WERI-Rb-1 (cell line): ENCODE data around the gene LCE2A.
"Not testable (repeated sequence)": the region's sequence is repeated elsewhere in the genome, so short reads cannot be mapped to it uniquely, and the experiment has no call there.

Experiments used
- DNase-seq: peaks from one replicate; pipeline ENCODE4 v3.0.0-alpha.2; 2020
- H3K27ac ChIP-seq: fragments of 250-450 bp; sonication (Bioruptor Pico); 2 replicates; pipeline ENCODE4 v1.5.1; 2020; ENCODE audit warnings: mild to moderate bottlenecking, moderate library complexity
- H3K27me3 ChIP-seq: fragments of 250-450 bp; sonication (Bioruptor Pico); 2 replicates; pipeline ENCODE4 v1.5.1; 2021; ENCODE audit warnings: mild to moderate bottlenecking, low read depth, moderate library complexity; ENCODE audit not compliant: insufficient read depth, severe bottlenecking
- H3K36me3 ChIP-seq: fragments of 250-450 bp; sonication (Bioruptor Pico); 2 replicates; pipeline ENCODE4 v1.5.1; 2020; ENCODE audit warnings: mild to moderate bottlenecking, moderate library complexity
- H3K4me3 ChIP-seq: 2 replicates; pipeline ENCODE4 v1.5.1; 2011; ENCODE audit warnings: low read depth, mild to moderate bottlenecking, control low read depth, low read length
- H3K9me3 ChIP-seq: fragments of 250-450 bp; sonication (Bioruptor Pico); 2 replicates; pipeline ENCODE4 v1.5.1; 2021; ENCODE audit warnings: mild to moderate bottlenecking, moderate library complexity; ENCODE audit not compliant: severe bottlenecking
- CTCF ChIP-seq: IDR thresholded peaks from 2 replicates; pipeline ENCODE4 v1.5.1; 2011; ENCODE audit warnings: low read depth, mild to moderate bottlenecking, control low read depth, inconsistent platforms, low read length

Gene LCE2A

DNA sequence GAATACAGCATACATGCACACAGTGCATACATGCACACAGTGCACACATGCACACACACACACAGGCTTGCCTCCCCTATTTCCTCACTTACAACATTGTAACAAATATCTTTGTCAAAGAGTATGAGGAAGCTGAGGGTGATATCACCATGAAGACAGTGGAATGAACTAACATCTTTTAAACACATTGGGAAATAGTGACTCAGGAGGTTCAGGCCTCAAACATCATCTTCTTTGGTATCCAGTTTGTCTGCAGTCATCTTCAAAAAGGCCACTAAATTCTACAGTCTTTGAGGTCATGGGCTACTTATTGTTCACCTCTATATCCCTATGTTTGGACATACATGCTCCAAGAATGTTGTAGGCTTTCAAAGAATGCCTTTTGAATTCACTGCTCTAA is 14.3 kb upstream of the LCE2A start:
- no peak for DNase-seq
- H3K27me3 ChIP-seq: peaks cover 95% of the 10 kb centered on the region
- H3K9me3 ChIP-seq: peaks cover 3% of the 10 kb centered on the region

GRCh38 chr1:152685823-152686222 is 12.3 kb upstream of the LCE2A start, which contains the start of gene LCE2B:
Gene LCE2B (plus strand): TSS chr1:152686123. CDS start chr1:152686844, 721 bp downstream.
- not testable (repeated sequence) for H3K36me3 ChIP-seq, DNase-seq, H3K9me3 ChIP-seq, H3K27ac ChIP-seq, H3K4me3 ChIP-seq
- peaks cover 92% of the 10 kb centered on the region for H3K27me3 ChIP-seq

More for the DNA sequence above, 14.3 kb upstream of the LCE2A start:
- Histone ChIP-seq H3K27ac (no peak overlapping the region), H3K36me3 (no peaks in the 10 kb centered on the region), H3K4me3 (no peak overlapping the region)
- TF ChIP-seq CTCF: no peak

DNA sequence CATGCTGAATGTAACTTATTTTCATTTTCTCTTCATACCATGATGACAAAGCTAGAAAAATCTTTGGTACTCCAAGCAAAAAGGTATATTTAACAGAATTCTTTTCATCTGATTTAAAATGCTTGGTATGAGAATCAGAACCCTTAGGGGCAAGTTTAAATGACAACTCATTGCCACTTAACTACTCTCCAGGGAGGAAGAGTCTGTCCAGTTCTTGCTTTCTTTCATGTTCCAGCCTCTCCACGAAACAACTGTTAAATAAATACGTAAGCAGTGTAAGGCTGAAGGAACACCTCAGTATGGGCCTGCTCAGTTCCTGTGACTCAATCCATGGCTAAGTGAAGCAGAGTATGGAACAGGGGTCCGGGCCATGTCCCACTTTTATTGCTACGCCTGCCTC is 1.6 kb downstream of the LCE2A start:
- Histone ChIP-seq H3K27me3 (peaks cover 95% of the 10 kb centered on the region), H3K9me3 (no peaks in the 10 kb centered on the region), H3K27ac (no peak overlapping the region), H3K36me3 (no peaks in the 10 kb centered on the region), H3K4me3 (no peak overlapping the region)
- DNase-seq: no peak
- TF ChIP-seq CTCF: no peak

- TF ChIP-seq CTCF: no peak
- peaks cover 89% of the 10 kb centered on the region for H3K27me3 ChIP-seq
- no peak for DNase-seq
- no peak within 1 kb of the TSS for H3K4me3 ChIP-seq
- H3K36me3 ChIP-seq: no peaks in the 10 kb centered on the region
- peaks cover 2% of the 10 kb centered on the region for H3K9me3 ChIP-seq
- no peak within 1 kb of the TSS for H3K27ac ChIP-seq
Measured at GRCh38 chr1:152707860-152708259, 9.7 kb downstream of the LCE2A start, which contains the start of gene LCE4A. Gene LCE4A (plus strand): TSS chr1:152708160. CDS start chr1:152709076, 916 bp downstream.

DNA sequence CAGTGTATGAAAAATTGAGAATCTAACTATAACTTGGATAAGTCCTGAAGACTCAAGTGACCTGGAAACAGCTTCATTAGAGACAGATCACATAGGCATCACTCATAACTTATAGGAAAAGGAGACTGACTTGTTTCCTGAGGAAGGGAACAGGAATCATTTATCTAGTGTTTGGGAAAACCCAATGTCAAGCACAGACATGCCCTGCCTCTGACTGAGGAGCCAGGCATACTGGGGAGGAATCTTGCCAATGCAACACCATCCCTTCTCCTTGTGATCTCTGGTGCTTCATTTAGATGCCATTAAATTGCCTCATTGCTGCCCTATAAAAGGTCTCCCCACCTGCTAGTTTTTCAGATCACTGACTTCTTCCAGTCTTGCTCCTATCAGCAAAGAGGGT is 20.1 kb downstream of the LCE2A start:
- H3K9me3 ChIP-seq: peaks cover 4% of the 10 kb centered on the region
- no peak overlapping the region for H3K27ac ChIP-seq
- H3K36me3 ChIP-seq: no peaks in the 10 kb centered on the region
- DNase-seq: no peak
- H3K4me3 ChIP-seq: no peak overlapping the region
- no peak for TF ChIP-seq CTCF
- peaks cover 98% of the 10 kb centered on the region for H3K27me3 ChIP-seq

DNA sequence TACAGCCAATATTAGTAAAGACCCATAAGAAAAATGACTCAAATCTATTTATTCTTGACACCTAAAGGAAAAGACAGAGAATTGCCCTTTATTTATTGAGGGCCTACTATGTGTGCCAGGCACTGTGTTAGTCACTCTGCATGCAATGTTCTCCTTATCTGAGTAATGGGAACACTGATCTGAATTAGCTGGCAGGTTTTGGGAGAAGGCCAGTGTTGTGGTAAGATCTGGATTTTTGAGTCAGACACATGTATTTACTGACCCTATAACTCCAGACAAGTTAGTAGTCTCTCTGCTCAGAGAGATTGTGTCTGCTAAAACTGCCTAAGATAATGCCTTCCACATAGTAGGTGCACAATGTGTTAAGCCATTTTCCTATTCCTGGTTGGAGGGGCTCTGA is 27.1 kb downstream of the LCE2A start:
- no peak for TF ChIP-seq CTCF
- Histone ChIP-seq H3K27me3 (peaks cover 95% of the 10 kb centered on the region), H3K27ac (no peak overlapping the region), H3K4me3 (no peak overlapping the region), H3K9me3 (no peaks in the 10 kb centered on the region), H3K36me3 (no peaks in the 10 kb centered on the region)
- no peak for DNase-seq
